ENCODE measurements around the gene ALDH5A1.

DNA sequence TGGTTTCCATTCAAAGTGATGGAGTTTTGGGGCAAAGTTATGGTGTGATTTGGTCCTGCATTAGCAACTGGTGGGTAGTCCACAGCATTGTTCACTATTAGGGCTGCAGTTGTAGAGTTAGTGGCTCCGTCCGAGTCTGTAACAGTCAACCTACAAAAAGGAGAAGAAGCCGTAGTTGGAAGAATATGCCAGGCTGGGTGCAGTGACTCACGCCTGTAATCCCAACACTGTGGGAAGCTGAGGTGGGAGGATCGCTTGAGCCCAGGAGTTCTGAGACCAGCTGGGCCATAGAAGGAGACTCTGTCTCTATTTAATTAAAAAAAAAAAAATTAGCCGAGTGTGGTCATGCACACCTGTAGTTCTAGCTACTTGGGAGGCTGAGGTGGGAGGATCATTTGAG, 81.7 kb downstream of the ALDH5A1 start:
- TF ChIP-seq ZNF274 (IDR thresholded peaks at IDR 0.05; ENCODE audit: low read depth, low read length), result no peak
- no peak for TF ChIP-seq SUZ12 (IDR thresholded peaks at IDR 0.05; ENCODE audit: extremely low read depth, insufficient read depth, insufficient read length)
- TF ChIP-seq YY1 (IDR thresholded peaks at IDR 0.05; ENCODE audit: insufficient read depth, insufficient read length), result no peak

All from NT2/D1 (cell line).